ENCODE results near the gene DUSP22.
"Not testable (repeated sequence)": the region's sequence is repeated elsewhere in the genome, so short reads cannot be mapped to it uniquely, and the experiment has no call there.

DUSP22 gene

DNA sequence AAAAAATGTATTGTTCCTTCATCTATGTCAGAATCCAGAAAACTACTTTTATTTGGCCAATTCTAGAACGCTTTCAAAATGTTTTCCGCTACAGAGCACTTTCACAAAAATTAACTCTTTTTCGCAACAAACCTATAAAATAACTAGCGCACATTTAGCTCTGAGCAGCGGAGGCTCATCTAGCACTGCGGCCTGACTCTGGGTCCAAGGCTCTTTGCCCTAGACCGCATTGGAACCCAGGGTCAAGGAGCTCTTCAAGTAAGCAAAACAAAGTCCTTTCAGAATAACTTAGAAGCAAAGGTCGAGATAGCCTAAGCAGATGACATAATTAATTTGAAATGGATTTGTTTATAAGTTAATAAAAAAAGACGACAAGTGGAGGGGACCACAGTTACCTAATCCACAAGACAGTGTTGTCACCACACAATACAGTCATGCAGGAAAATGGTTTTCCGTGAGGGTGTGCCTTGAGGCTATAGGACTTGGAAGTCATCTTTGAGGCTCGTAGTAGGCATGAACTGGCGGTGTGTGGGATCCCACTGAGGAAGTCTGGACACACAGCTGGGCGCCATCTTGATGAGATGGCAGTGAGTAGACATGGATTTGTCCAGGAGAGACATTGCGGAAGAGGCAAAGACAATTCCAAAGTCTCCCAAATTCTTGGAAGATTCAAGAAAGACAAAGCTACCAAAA, 70.1 kb downstream of the DUSP22 start:
- no peak for DNase-seq (ENCODE audit: low read depth in 1 of 2, low spot score in 1 of 2)

DNA sequence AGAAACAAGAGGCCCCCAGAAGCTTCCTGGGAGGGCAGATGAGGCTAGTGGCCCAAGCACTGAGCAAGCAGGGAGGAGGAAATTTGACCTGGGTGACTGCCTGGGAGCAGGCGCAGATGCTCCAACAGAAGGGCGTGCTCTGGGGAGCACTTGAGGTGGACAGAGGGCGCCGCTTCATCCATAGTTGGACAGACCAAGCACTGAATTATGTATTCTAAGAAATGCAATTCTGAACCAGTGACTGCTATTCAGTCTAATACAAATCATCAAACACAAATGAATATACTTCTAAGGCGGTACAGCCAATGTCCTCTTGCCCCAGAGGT, 70.6 kb downstream of the DUSP22 start:
- no peak for DNase-seq (ENCODE audit: low read depth in 1 of 2, low spot score in 1 of 2)

DNA sequence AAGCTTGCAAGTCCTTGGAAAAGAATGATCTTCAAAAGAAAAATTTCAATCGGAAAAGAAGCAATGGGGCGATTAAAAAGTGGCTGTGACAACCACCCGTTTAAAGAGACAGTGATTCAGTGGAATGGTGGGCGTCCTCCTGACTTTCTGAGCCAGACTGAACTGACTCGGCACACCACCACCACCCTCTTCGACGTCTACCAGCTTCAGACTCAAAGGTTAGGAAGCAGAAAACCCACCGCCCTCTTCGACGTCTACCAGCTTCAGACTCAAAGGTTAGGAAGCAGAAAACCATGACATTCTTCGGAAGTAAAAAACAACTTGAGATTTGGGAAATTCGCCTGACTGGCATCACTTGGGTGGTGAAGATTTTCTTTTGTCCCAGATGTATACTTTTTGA, 71.0 kb downstream of the DUSP22 start:
- no peak for DNase-seq (ENCODE audit: low read depth in 1 of 2, low spot score in 1 of 2)

DNA sequence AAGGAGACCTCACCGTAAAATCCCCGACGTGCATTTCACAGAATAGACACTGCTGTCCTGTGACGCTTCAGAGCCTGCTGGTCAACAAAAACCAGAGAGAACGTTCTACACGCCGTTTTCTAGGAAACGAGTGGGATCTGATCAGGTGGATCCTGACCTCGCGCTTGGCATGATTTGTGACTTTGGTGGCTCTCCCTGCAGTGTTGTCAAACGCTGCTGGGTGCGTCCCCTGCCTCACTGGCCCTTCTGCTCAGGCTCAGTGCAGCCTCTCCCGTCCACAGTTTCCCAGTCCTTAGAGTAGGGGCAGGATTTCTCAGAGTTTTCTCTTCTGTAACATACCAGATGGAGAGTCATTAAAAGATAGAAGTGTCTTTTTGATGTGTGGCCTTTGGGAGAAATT, 71.6 kb downstream of the DUSP22 start:
- DNase-seq (ENCODE audit: low read depth in 1 of 2, low spot score in 1 of 2), result no peak

DNA sequence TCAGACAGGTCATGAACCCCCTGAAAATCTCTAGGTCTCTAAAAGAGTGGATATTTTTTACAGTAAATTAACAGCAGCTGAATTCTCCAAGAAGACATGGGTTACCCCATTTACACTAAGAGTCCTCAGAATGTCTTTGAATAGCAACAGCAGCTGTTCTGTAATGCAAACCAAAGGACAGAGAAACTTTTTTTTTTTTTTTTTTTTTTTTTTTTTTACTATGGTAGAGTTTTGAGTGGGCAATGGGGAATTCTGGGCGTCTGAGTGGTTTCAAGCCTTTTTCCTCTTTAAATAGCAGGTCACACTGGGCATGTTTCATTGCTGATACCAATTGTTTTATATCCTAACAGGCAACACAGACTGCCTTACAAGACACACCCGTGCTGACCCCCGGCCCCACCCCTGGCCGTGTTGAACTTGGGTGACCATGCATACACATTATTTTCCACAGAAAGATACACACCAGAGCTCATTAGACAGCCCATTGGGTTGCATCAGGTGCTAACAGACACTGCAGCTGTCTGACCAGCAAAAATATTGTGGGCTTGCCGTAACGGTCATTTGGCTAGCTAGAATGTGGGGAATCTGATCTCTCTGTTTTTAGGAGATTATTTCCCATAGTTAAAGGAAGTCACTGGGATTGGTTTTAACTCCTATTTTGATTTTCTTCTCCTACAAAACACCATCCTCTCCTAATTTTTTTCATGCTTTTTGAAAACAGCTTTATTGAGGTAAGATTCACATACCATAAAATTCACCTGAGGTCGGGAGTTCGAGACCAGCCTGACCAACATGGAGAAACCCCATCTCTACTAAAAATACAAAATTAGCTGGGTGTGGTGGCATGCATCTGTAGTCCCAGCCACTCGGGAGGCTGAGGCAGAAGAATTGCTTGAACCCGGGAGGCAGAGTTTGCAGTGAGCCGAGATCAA, 72.6 kb downstream of the DUSP22 start:
- no peak for DNase-seq (ENCODE audit: low read depth in 1 of 2, low spot score in 1 of 2)

DNA sequence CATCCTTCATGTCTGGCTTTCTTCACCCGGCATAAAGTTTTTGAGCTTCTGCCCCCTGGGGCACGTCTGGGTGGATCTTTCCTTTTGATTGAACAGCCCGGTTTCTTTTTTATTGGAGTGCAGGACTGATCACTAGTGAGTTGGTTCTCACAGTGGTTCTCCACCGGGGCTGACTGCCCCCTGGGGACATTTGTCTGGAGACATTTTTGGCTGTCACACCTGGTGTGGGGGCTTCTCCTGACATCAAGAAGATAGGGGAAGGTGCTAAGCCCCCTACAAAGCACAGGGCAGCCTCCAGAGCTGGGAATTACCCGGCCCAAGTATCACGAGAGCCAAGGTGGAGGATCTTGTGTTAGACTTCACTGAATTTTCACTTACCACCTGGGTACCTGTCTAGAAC, 73.5 kb downstream of the DUSP22 start:
- DNase-seq (ENCODE audit: low read depth in 1 of 2, low spot score in 1 of 2), result no peak

DNA sequence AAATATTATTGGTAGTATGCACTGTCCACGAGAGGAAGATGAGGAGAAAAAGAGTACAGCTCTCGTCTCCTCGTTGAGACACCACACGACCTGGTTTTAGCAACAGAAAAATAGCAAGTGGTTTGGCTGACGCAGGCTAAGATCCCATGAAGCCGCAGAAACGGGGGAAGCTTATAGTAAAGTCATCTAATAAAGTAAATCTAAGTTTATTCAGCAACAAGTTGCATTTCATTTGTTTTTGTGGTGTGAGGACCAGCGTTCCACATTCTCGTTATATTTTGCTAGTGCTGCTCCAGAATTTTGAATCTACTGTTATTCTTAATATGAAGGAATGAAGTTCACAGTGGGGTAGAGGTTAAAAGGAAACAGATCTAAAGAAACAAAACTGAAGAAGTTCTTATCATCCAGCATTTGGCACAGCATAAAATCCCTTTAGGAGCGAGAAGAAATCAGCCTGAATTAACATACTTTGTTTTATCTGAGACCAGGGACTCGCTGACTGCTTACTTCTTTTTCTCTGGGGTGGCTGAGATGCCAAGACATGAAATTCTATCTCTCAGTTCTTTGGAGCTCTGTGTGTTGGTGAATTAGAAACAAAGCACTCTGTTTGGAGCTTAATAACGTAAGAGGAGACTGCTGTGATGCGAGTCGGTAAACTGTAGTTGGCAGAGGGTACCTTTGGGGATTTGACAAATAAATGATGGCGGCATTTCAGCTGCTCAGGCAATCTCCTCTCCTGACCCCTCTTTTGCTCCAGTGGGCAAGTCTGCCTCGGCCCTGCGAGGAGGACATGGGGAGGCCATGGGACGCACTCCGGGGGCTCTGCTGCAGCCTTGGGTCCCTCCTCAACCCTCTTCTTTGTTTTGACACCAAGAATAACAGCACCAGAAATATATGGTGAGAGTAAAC, 74.4 kb downstream of the DUSP22 start:
- no peak for DNase-seq (ENCODE audit: low read depth in 1 of 2, low spot score in 1 of 2)

DNA sequence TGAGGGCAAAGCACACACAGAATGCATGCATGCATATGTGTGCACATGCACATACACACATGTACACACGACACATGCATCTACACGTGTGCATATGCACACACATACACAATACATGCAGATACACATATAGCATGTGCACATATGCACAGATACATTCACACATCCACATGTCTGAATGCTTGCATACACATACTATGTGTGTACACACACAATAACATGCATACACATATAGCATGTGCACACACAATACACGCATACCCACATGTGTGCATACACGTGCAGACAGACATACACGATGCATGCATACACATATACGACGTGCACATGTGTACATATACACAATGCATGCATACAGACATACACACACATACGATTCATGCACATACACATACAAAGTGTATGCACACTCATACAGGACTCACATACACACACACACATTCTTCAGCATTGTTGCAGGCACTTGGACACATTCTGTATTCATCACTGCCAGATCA, 75.1 kb downstream of the DUSP22 start:
- DNase-seq (ENCODE audit: low read depth in 1 of 2, low spot score in 1 of 2), result no peak

DNA sequence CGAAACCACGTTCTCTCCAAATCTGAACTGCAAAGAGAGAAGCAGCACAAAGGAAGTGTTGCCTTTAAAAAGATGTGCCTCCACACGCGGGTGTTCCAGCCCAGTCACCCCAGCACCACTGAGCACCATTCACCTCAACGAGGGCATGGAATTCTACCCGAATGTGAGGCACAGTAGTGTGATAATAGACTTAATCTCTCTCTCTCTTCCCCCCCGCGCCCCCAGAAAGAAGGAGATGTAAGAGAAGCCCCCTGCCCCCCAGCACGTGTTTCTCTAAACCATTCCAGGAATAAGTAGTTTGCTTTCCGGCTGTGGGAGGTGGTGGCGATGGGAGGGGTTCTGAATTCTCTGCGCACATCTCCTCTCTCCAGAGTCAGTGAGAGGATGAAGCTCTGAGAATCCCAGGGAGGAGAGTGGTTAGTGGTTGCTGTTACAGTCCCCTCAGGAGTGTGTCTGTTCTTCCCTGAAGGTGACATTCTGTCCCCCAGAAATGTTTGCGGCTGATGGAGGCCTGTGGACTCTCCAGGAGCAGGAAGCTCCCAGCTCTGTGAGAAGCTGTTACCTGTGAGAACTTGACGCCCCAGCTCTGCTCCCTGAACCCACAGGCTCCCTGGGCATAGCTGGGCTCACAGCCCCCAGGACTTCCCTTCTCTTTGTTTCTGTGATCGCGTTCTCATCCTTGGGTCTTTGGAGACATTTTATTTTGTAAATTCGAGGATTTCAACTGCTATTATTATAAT, 75.8 kb downstream of the DUSP22 start:
- no peak for DNase-seq (ENCODE audit: low read depth in 1 of 2, low spot score in 1 of 2)

DNA sequence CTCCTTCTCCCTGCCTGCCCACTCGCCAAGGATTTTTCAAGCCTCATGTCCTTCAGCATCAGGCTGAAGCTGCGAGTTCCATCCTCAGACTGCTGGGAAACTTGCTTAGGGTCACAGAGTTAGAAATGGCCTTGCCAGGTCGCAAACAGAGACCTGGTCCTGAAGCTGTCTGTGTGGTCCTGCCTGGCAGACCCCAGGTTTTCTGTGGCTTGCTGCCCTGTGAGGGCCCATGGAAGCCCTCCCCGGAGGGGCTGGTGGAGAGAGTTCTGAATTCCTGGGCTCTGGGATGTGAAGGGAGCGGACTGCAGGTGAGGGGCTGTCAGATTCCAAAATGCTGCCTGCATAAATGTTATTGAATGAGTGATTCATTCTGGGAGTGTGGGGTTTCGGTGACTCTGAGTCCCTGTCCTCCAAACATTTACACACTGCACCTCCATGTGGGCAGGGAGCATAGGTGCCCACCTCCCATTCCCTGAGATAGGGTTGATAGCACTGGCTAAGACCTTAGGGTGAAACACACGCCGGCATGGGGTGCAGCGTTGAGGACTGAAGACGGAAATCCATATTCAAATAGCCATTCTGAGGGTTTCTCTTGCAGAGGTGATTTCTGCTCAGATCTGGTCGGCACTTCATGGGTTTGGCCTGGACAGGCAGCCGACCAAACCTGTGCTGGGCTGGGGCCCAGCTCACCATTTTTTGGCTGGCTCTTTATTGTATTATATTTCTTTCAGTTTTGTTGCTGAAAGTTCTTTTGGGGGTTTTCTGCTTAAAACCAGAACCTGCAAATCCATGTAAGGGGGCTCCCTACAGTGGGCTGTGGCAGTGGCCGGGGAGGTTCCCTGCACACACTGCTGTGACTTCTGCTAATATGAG, 77.5 kb downstream of the DUSP22 start:
- no peak for DNase-seq (ENCODE audit: low read depth in 1 of 2, low spot score in 1 of 2)

DNA sequence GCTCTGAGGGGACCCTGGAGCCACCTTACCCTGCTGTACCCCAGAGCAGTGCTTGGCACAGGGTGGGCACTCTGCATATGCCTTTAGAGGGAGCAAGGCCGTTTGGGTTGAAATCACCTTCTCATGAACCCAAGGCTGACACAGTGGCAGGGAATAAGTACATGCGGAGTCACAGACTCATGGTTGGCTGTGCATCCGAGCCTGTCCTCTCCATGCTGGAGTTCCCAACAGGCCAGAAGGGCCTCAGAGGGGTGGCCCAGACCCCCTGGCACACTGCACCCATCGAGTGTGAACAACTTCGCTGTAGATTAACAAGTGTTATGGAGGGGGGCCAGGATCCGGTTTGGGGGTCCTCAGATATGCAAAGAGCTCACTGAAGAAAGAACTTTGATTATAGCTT, 78.3 kb downstream of the DUSP22 start:
- no peak for DNase-seq (ENCODE audit: low read depth in 1 of 2, low spot score in 1 of 2)

DNA sequence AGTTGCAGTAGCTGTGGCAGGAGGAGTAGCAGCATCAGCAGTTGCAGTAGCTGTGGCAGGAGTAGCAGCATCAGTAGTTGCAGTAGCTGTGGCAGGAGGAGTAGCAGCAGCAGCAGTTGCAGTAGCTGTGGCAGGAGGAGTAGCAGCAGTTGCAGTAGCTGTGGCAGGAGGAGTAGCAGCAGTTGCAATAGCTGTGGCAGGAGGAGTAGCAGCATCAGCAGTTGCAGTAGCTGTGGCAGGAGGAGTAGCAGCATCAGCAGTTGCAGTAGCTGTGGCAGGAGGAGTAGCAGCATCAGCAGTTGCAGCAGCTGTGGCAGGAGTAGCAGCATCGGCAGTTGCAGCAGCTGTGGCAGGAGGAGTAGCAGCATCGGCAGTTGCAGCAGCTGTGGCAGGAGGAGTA, 79.6 kb downstream of the DUSP22 start:
- not testable (repeated sequence) for DNase-seq (ENCODE audit: low read depth in 1 of 2, low spot score in 1 of 2)

DNA sequence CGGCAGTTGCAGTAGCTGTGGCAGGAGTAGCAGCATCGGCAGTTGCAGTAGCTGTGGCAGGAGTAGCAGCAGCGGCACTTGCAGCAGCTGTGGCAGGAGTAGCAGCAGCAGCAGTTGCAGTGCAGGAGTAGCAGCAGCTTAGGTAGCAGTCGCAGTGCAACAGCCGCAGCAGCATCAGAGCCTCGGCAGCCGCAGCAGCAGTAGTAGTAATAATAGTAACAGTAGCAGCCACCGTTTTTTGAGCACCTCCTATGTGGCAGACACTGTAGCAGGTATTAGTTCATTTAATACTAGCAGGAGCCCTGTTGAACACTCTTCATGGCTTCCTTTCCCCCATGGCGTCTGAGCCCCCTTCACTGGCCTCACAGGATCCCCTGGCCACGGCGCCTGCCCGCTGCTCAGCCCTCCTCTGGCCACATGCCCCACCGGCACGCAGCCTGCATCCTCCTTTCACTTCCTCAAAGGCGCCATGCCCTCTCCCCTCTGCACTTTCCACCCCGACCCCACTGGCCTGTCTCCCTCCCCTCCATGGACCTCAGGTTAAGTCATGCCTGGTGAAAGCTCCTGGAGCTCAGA, 80.1 kb downstream of the DUSP22 start:
- DNase-seq (ENCODE audit: low read depth in 1 of 2, low spot score in 1 of 2), result no peak

DNA sequence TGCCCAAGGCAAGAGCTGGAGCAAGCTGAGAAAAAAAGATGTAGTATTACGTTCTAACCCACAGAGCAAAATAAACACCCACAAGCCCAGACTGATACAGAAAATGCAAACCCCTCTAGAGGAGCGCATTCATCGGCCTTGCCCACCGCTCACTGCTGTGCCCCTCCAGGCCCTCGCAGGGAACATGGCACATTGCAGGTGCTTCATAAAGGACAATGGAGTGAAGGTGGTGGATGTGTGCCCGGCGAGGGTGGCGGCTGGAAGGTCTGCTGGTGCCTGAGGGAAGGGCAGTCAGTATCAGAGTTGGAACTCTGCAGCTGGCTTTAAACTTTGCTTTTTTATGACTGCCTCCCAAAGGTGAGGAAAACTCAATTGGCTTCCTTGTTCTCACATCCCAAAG, 80.7 kb downstream of the DUSP22 start:
- no peak for DNase-seq (ENCODE audit: low read depth in 1 of 2, low spot score in 1 of 2)

DNA sequence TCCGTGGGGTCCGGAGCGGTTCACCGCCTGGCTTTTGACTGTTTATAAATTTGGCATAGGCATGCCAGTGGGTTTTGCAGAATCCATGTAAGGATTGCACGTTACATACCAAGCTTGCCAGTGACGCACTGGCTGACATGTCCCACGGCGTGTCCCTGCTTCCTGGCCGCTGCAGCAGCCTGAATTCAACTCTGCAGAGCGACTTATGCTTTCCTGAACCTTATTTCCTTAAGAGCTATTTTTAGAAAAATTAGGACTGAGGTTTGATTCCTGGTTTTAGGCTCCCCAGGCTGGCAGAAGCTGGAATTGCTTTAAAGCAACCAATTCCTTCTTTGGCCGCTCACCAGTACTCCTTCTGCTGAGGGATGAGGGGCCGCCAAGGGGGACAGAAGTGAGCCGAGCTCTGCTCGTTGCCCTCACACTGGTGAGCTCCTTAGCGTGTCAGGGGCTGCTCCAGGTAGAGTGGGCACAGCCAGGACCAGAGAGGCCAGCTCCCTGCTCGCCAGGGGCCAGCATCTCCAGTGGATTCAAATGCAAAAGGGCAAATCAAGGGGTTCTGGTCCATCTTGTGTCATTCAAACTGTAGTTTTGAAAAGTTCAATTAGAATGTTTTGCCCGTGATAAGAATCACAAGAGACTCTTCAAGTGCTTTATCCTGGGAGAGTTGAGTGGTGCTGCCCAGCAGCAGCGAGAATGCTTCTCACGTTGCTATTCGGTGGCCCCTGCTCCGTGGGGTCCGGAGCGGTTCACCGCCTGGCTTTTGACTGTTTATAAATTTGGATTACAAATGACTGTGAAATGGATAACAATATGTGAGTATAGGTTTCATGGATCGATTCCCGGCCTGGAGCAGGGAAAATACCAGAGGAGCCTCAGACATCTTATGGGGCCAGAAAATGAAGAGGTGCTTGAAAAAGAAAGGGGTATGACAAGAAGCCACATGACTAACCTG, 81.8 kb downstream of the DUSP22 start:
- DNase-seq (ENCODE audit: low read depth in 1 of 2, low spot score in 1 of 2), result no peak

DNA sequence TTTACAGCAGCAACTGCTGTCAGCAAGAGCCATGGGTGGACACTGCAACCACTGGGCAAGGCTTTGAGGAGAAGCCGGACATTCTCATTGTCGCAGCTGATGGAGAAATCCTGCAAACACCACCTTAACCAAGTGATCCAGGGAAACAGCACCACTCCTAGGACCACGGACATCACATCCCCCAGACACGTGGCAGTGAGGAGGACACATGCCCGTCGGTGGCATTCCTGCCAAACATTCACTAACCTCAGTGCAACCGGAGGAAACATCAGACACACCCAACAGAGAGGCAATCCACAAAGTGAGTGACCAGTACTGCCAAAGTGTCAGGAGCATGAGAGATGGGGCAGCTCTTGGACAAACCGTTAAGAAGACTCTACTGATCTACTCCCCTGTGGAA, 82.7 kb downstream of the DUSP22 start:
- no peak for DNase-seq (ENCODE audit: low read depth in 1 of 2, low spot score in 1 of 2)

DNA sequence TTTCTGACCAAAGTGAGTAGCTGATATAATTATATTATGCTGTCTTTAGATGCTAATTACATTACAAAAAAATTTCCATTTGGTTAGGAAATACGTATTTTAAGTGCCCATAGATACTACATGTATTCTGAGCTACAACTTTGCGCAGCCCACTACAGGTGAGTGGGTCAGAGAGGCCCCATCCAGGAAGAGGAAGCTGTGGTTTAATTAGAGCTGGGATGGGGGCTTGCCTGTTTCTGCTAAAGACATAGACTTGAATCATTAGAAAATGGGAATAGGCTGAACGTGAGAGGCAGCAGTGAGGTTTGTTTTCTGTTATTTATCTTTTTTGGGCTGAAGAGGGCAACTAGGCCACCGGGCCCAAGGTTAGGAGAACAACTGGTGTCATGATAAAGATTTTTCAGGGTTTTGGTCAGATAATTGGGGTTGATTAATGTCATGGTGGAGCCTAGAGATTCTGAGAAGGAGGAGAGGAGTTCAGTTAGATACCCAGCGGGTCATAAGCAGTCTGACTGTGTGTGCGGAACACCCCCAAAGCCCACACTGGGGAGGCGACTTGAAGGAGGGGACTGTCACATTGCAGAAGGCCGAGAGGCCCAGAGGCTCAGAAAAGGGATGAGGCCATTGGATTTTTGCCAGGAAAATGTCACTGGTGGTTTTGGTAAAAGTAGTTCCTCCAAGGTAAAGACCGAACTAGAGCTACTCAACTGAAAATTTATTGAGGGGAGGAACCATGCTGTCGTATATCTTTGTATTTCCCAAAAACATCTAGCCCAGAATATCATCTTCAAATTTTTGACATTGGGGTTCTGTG, 84.7 kb downstream of the DUSP22 start:
- no peak for DNase-seq (ENCODE audit: low read depth in 1 of 2, low spot score in 1 of 2)

DNA sequence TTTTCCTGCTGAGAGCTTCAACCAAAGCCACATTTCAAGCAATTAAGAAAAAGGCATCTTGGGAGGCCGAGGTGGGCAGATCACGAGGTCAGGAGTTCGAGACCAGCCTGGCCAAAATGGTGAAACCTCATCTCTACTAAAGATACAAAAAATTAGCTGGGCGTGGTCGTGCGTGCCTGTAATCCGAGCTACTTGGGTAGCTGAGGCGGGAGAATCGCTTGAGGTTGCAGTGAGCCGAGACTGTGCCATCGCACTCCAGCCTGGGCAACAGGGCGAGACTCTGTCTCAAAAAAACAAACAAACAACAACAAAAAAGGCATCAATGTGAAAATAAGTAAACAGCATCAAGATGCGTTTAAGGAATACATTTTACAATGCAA, 85.3 kb downstream of the DUSP22 start:
- DNase-seq (ENCODE audit: low read depth in 1 of 2, low spot score in 1 of 2), result not testable (repeated sequence)
